Amniotic stem cell (primary cell): Measurements from ENCODE around the gene DLGAP4.
A peak's percentile ranks its signal among the peaks of the same experiment; 100 is the strongest.
"Not testable (repeated sequence)": the region's sequence is repeated elsewhere in the genome, so short reads cannot be mapped to it uniquely, and the experiment has no call there.

ENCODE experiments used
- DNase-seq: peaks from one replicate; lab custom pipeline; 2025; lab: John Stamatoyannopoulos, UW

The DLGAP4 gene

GRCh38 chr20:36541768-36542488 is 235.8 kb downstream of the DLGAP4 start:
- peak; percentile 35 for DNase-seq

- DNase-seq: no peak
Observed at GRCh38 chr20:36542516-36543183, 236.5 kb downstream of the DLGAP4 start.

- no peak for DNase-seq
Observed at GRCh38 chr20:36543184-36544133, 237.3 kb downstream of the DLGAP4 start.

DNA sequence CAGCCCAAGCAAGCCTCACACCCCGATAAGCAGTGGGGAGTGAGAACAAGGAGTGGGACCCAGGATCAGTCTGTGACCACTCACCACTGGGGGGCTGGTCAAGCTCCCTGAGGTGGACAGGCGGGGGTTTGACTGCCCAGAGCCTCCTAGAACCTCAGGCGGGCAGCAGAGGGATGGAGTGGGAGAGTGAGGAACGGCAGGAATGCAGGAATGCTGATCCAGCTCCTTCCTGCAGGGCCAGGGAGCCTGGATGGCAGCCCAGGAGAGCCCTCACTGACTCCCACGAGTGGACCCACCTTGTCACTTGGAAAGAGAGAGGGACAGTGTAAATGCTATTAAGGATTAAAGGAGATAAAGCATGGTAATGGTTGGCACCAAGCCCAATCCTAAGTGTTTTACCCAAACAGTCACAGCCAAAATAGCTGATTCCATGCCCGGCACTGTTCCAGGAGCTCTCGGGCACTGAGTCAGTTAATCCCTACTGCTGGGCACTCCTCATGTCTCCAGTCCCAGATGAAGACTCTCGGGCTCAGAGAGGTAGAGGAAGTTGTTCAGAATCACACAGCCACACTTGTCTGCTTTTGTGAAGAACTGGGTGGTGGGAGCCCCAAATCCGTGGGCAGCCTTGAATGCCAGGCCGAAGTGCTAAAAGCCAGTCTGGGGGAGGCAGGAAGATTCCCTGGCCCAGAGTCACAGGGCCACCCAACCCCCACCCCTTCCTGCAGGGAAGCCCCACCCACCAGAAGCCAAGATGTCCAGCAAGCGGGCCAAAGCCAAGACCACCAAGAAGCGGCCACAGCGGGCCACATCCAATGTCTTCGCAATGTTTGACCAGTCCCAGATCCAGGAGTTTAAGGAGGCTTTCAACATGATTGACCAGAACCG is 238.2 kb downstream of the DLGAP4 start:
- peak; percentile 63 for DNase-seq

GRCh38 chr20:36546111-36546736 is 240.1 kb downstream of the DLGAP4 start:
- no peak for DNase-seq

- DNase-seq: no peak
Observed at GRCh38 chr20:36547186-36548005, 241.3 kb downstream of the DLGAP4 start.

DNA sequence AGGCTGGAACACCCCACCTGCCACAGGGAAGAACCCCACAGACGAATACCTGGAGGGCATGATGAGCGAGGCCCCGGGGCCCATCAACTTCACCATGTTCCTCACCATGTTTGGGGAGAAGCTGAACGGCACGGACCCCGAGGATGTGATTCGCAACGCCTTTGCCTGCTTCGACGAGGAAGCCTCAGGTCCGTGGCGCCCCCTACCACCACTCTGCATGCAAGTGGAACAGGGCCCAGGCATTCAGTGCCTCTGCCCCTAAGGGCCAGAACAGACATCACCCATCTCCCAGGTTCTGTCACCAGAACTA is 241.8 kb downstream of the DLGAP4 start:
- DNase-seq: no peak

DNA sequence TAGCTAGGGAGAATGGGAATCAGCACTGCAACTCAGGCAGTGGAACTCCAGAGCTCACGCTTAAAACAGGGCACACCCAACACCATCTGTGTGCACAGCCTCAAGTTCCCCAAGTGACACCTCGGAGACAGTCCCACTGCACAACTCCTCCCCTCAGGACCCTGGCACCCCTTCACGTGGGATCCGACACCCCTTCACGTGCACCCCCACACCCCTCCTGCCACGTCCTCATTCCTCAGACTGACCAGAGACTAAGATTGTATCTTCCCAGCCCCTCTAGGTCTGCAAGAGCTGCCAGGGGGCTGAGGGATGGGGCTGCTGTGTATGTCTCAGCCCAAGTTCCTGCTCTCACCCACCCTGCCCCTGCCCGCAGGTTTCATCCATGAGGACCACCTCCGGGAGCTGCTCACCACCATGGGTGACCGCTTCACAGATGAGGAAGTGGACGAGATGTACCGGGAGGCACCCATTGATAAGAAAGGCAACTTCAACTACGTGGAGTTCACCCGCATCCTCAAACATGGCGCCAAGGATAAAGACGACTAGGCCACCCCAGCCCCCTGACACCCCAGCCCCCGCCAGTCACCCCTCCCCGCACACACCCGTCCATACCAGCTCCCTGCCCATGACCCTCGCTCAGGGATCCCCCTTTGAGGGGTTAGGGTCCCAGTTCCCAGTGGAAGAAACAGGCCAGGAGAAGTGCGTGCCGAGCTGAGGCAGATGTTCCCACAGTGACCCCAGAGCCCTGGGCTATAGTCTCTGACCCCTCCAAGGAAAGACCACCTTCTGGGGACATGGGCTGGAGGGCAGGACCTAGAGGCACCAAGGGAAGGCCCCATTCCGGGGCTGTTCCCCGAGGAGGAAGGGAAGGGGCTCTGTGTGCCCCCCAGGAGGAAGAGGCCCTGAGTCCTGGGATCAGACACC is 242.8 kb downstream of the DLGAP4 start:
- DNase-seq: no peak

- DNase-seq: no peak
Observed at GRCh38 chr20:36549628-36549941, 243.4 kb downstream of the DLGAP4 start.

GRCh38 chr20:36549942-36550789 is 244.0 kb downstream of the DLGAP4 start:
- no peak for DNase-seq

- no peak for DNase-seq
Observed at GRCh38 chr20:36550790-36551299, 244.7 kb downstream of the DLGAP4 start.

GRCh38 chr20:36555248-36555647 is 249.1 kb downstream of the DLGAP4 start:
- DNase-seq: no peak

GRCh38 chr20:36562724-36563123 is 256.6 kb downstream of the DLGAP4 start:
- no peak for DNase-seq

GRCh38 chr20:36563374-36563773 is 257.2 kb downstream of the DLGAP4 start:
- no peak for DNase-seq

GRCh38 chr20:36564078-36564725 is 258.1 kb downstream of the DLGAP4 start:
- DNase-seq: not testable (repeated sequence)

GRCh38 chr20:36564726-36565121 is 258.6 kb downstream of the DLGAP4 start:
- DNase-seq: not testable (repeated sequence)

DNA sequence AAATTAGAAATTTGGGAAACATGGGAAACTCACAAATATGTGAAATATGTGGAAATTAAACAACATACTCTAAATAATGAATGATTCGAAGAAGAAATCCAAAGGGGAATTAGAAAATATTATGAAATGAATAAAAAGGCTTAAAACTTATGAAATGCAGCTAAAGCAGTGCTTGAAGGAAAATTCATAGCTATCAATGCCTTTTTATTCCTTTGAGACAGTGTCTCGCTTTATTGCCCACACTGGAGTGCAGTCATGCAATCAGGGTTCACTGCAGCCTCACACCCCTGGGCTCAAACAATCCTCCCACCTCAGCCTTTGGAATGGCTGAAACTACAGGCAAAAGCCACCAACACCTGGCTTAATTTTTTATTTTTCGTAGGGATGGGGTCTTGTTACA is 259.4 kb downstream of the DLGAP4 start:
- no peak for DNase-seq
